Esophagus squamous epithelium (tissue), 5 donors: ENCODE measurements around the gene GNAI1. TPM values are rescaled to one million over a fixed set of nuclear protein-coding genes. Genes with fewer than 3 reads are reported as not detected.

Source experiments
- DNase-seq: peaks from one replicate; lab custom pipeline; 2025; lab: John Stamatoyannopoulos, UW
- H3K27ac ChIP-seq, 4 donors: fragments of 200-600 bp; sonication (generic); one replicate each; pipeline ENCODE4 v1.5.1; 2016 to 2019; ENCODE audit warnings: mild to moderate bottlenecking in 1 of 4
- H3K27me3 ChIP-seq, 4 donors: fragments of 200-600 bp; sonication (generic); 1 replicate in 3 of 4; 2 replicates in 1 of 4; pipeline versions ENCODE4 v1.5.1 to v1.6.0; 2017 to 2021; ENCODE audit warnings: antibody characterized with exemption in 1 of 4
- H3K36me3 ChIP-seq, 3 donors: fragments of 200-600 bp; sonication (generic); one replicate each; pipeline ENCODE4 v1.5.1; 2016 to 2019
- H3K4me1 ChIP-seq, 3 donors: fragments of 200-600 bp; sonication (generic); one replicate each; pipeline ENCODE4 v1.5.1; 2017 to 2019
- H3K4me3 ChIP-seq, 4 donors: fragments of 200-600 bp; sonication (generic); 1 replicate in 3 of 4; 2 replicates in 1 of 4; pipeline ENCODE4 v1.5.1; 2016 to 2019; ENCODE audit warnings: mild to moderate bottlenecking in 2 of 4, moderate library complexity in 1 of 4
- H3K9me3 ChIP-seq, 3 donors: fragments of 200-600 bp; sonication (generic); one replicate each; pipeline ENCODE4 v1.5.1; 2016 to 2019
- POLR2A ChIP-seq, 4 donors: fragments of 450-650 bp; IDR thresholded peaks; one replicate each; pipeline ENCODE4 v1.6.1; 2017; ENCODE audit warnings: antibody characterized with exemption in 4 of 4, mild to moderate bottlenecking in 4 of 4, moderate library complexity in 3 of 4
- WGBS, 2 donors: methylation state at CpG; one replicate each; pipeline ENCODE4 v1.1.5; 2018; 5-methylcytosine and 5-hydroxymethylcytosine counted together
- intact Hi-C: fragments of 100-400 bp; cut with DNase I; formaldehyde crosslinking; loops from one replicate; pipeline ENCODE4 v1.15.0; 2022
- total RNA-seq, 4 donors: library from RNA; depleted of rRNA; stranded (reverse); fragments of >200 nt; gene quantifications; one replicate each; pipeline ENCODE4 v1.1.0, GENCODE V29; 2016
- TF ChIP-seq, protein P1 (sequence below), 6 experiments: fragments of 450-650 bp in 4 of 6; fragments of 200-600 bp in 2 of 6; sonication (generic) in 2 of 6; IDR thresholded peaks; one replicate each; pipeline ENCODE4 v1.5.1; 2016 to 2019; ENCODE audit warnings: antibody characterized with exemption in 6 of 6, mild to moderate bottlenecking in 4 of 6, moderate library complexity in 4 of 6
- donor health status: DM: yes; HTN: yes; CAD: no.

GNAI1 gene
- total RNA-seq, 4 donors from 2014 or later, result 27.3 to 46.3 (median 38.8) TPM

DNA sequence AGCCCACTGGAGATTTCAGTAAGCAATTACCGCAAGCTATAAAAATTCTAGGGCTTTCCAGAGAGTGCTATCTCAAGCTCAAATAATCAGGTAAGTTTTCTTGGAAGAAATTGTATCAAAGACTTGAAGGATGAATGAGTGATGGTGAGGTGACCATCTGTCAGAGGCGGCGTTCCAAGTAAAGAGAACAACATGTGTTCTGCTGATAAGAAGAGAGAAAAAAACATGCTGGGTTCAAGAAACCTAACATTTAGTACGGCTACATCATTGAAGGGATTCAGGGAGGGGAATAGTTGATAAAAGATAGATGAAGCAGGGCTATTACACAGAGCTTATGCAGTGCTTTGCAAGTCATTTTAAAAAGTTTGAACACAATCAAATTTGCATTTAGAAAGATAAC is 100.7 kb downstream of the GNAI1 start:
- intact Hi-C loops, result no loop called here
- H3K4me3 ChIP-seq, result no peak overlapping the region
- WGBS, 2 donors, result 86 to 95% methylated on average over 4 of the region's 4 CpGs
- no peak for DNase-seq
- H3K27ac ChIP-seq, result no peak overlapping the region
- H3K27me3 ChIP-seq, result no peaks in the 10 kb centered on the region
- no peaks in the 10 kb centered on the region for H3K9me3 ChIP-seq
- no peaks in the 10 kb centered on the region for H3K36me3 ChIP-seq
- no peak for TF ChIP-seq POLR2A (IDR thresholded peaks at IDR 0.05)
- TF ChIP-seq, protein P1, sequence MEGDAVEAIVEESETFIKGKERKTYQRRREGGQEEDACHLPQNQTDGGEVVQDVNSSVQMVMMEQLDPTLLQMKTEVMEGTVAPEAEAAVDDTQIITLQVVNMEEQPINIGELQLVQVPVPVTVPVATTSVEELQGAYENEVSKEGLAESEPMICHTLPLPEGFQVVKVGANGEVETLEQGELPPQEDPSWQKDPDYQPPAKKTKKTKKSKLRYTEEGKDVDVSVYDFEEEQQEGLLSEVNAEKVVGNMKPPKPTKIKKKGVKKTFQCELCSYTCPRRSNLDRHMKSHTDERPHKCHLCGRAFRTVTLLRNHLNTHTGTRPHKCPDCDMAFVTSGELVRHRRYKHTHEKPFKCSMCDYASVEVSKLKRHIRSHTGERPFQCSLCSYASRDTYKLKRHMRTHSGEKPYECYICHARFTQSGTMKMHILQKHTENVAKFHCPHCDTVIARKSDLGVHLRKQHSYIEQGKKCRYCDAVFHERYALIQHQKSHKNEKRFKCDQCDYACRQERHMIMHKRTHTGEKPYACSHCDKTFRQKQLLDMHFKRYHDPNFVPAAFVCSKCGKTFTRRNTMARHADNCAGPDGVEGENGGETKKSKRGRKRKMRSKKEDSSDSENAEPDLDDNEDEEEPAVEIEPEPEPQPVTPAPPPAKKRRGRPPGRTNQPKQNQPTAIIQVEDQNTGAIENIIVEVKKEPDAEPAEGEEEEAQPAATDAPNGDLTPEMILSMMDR (IDR thresholded peaks at IDR 0.05), result no peak
- peaks cover 0 to 22% (median 5%) of the 10 kb centered on the region in 3 donors for H3K4me1 ChIP-seq

DNA sequence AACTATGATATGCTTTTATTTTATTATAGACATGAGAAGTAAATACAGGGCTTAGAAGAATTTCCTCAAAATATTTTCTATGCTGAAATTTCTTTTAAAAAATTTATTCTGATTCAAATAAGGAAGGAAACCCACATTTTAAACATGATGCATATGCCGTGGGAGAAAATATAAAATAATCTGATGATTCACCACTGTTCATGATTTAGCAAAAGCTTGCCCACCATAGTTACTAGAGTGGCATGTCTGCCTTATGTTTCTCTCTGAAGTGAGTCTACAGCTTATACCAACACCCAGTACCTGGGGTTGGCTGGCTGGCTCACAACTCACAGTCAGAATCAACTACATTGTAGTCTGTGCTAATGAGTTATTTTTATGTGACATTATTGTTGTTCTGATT is 102.0 kb downstream of the GNAI1 start:
- DNase-seq, result no peak
- TF ChIP-seq POLR2A (IDR thresholded peaks at IDR 0.05), result no peak
- TF ChIP-seq, protein P1 (IDR thresholded peaks at IDR 0.05), result no peak
- peaks cover 0 to 18% (median 5%) of the 10 kb centered on the region in 3 donors for H3K4me1 ChIP-seq
- H3K27ac ChIP-seq, result no peak overlapping the region
- H3K4me3 ChIP-seq, result no peak overlapping the region
- WGBS, 2 donors, result 50 to 79% methylated on average over 1 of the region's 1 CpG
- H3K9me3 ChIP-seq, result no peaks in the 10 kb centered on the region
- intact Hi-C loops, result no loop called here
- H3K36me3 ChIP-seq, result no peaks in the 10 kb centered on the region
- H3K27me3 ChIP-seq, result no peaks in the 10 kb centered on the region

DNA sequence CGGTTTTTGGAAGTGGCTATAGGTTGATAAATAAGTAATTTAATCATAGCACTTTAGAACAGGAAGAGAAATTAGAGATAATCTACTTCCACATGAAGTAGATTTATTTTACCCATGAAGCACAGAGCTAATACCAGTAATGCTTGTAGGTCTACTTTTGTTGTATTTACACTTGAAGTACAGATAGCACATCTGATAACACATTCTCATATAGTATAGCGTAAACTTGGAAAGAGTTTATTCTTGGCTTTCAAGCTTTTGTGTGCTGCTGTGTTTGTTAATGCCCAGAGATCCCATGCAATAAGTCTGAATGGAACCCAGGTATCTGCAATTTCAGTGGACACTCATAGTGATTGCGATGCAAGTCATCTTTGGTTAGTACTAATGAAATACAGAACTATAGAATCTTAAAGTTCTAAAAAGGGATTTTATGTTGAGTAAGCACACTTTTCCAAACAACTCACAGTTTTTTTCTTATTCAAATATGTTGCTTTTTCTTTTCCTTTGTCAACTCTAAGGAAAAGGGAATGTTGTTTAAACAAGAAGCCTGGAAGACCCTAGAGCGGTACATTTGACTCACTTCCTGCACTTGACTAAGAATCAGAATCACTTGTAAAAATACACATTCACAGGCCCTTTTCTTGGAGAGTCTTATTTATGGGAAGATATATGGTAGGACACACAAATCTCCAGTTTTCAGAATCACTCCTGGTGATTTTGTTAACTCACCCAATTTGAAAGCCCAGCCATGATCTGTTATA is 105.8 kb downstream of the GNAI1 start:
- no peak overlapping the region for H3K4me3 ChIP-seq
- H3K36me3 ChIP-seq, result no peaks in the 10 kb centered on the region
- no peak for TF ChIP-seq POLR2A (IDR thresholded peaks at IDR 0.05)
- TF ChIP-seq, protein P1 (IDR thresholded peaks at IDR 0.05), result no peak
- no peak overlapping the region for H3K27ac ChIP-seq
- no peak for DNase-seq
- no peaks in the 10 kb centered on the region for H3K27me3 ChIP-seq
- no peaks in the 10 kb centered on the region for H3K4me1 ChIP-seq
- 83 to 93% methylated on average over 4 of the region's 4 CpGs for WGBS, 2 donors
- H3K9me3 ChIP-seq, result no peaks in the 10 kb centered on the region
- intact Hi-C loops, result no loop called here

DNA sequence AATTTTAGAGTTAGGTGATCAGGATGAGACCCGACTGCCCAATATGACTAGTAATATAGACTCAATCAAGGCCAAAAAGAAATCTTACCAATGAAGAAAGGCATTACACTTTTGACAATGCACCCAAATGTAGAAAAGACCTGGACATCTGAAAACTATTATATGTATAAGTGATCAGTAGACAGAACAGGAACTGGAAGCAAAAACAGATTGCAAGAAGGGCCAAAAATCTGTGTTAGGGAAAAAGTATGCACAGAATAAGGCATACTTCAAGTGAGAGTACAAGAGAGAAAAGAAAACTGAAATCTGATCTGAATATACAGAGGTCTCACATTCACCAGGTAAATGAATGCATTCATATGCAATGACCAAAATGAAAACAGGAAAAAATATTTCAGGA is 107.0 kb downstream of the GNAI1 start:
- no peaks in the 10 kb centered on the region for H3K9me3 ChIP-seq
- TF ChIP-seq, protein P1 (IDR thresholded peaks at IDR 0.05), result no peak
- TF ChIP-seq POLR2A (IDR thresholded peaks at IDR 0.05), result no peak
- no peaks in the 10 kb centered on the region for H3K36me3 ChIP-seq
- H3K27ac ChIP-seq, result no peak overlapping the region
- intact Hi-C loops, result no loop called here
- WGBS, 2 donors, result 86 to 92% methylated on average over 1 of the region's 1 CpG
- H3K27me3 ChIP-seq, result no peaks in the 10 kb centered on the region
- no peaks in the 10 kb centered on the region for H3K4me1 ChIP-seq
- no peak overlapping the region for H3K4me3 ChIP-seq
- no peak for DNase-seq

DNA sequence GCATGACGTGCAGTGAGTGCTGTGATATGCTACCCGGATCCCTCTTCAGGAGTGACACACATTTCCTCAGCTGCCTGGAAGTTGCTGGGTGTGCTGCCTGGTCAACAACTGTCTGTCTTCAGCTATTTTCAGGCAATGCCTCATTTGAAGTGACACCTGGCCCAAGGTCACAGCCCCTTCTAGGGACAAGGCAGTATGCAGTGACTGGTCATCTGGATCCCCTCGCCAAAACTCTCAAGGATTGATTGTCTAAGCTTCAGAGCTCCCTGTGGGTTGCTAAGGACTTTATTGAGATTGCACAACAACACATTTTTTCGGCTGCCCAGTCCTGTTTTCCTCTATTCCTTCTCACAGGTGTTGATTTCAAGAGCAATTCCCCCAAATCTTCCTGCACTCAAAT is 108.8 kb downstream of the GNAI1 start:
- no peak for TF ChIP-seq POLR2A (IDR thresholded peaks at IDR 0.05)
- TF ChIP-seq, protein P1 (IDR thresholded peaks at IDR 0.05), result no peak
- 68 to 77% methylated on average over 4 of the region's 4 CpGs for WGBS, 2 donors
- Histone ChIP-seq H3K9me3 (no peaks in the 10 kb centered on the region), H3K36me3 (no peaks in the 10 kb centered on the region), H3K4me3 (no peak overlapping the region), H3K27me3 (no peaks in the 10 kb centered on the region), H3K27ac (no peak overlapping the region), H3K4me1 (no peaks in the 10 kb centered on the region)
- DNase-seq, result no peak
- intact Hi-C loops, result no loop called here
